Chondrocyte (in vitro differentiated cells): ENCODE data around the gene UBE2QL1. TPM values are rescaled to one million over a fixed set of nuclear protein-coding genes. Genes with fewer than 3 reads are reported as not detected.

Source experiments
- DNase-seq: peaks from one replicate; pipeline ENCODE4 v3.0.0; 2021; ENCODE audit warnings: mixed read lengths, low spot score
- H3K27ac Mint-ChIP-seq: one replicate; pipeline ENCODE4 v1.8.0; 2021; ENCODE audit warnings: mild to moderate bottlenecking, moderate library complexity, mixed read lengths; ENCODE audit not compliant: unreplicated experiment
- H3K27me3 Mint-ChIP-seq: 2 replicates; pipeline ENCODE4 v1.8.0; 2021; ENCODE audit warnings: low read depth, mixed read lengths
- H3K36me3 Mint-ChIP-seq: 2 replicates; pipeline ENCODE4 v1.8.0; 2021; ENCODE audit warnings: low read depth, mixed read lengths
- H3K4me1 Mint-ChIP-seq: 2 replicates; pipeline ENCODE4 v1.8.0; 2021; ENCODE audit warnings: low read depth, mild to moderate bottlenecking, mixed read lengths
- H3K4me3 Mint-ChIP-seq: one replicate; pipeline ENCODE4 v1.8.0; 2021; ENCODE audit warnings: mild to moderate bottlenecking, moderate library complexity, mixed read lengths; ENCODE audit not compliant: unreplicated experiment
- H3K9me3 Mint-ChIP-seq: 2 replicates; pipeline ENCODE4 v1.8.0; 2021; ENCODE audit warnings: low read depth, mixed read lengths
- CTCF ChIP-seq: fragments of 200-600 bp; sonication (generic); IDR thresholded peaks from 2 replicates; pipeline ENCODE4 v1.5.0; 2021; ENCODE audit warnings: antibody characterized with exemption, mild to moderate bottlenecking, moderate library complexity
- total RNA-seq: library from RNA; stranded (reverse); gene quantifications from 3 replicates; pipeline ENCODE4 v1.2.1, GENCODE V29; 2021

Gene UBE2QL1
- total RNA-seq, 1 donor from 2014 or later = 0.17 TPM

GRCh38 chr5:6542421-6543345 is 94.0 kb downstream of the UBE2QL1 start:
- no peak for DNase-seq
- no peaks in the 10 kb centered on the region for H3K9me3 Mint-ChIP-seq
- peaks cover 11% of the 10 kb centered on the region for H3K27me3 Mint-ChIP-seq
- H3K36me3 Mint-ChIP-seq = no peaks in the 10 kb centered on the region
- H3K27ac Mint-ChIP-seq = no peak overlapping the region
- peaks cover 10% of the 10 kb centered on the region for H3K4me1 Mint-ChIP-seq
- H3K4me3 Mint-ChIP-seq = no peak overlapping the region
- TF ChIP-seq CTCF = no peak

GRCh38 chr5:6543346-6543730 is 94.7 kb downstream of the UBE2QL1 start:
- no peaks in the 10 kb centered on the region for H3K36me3 Mint-ChIP-seq

GRCh38 chr5:6543830-6544560 is 95.3 kb downstream of the UBE2QL1 start:
- no peak for TF ChIP-seq CTCF
- Mint-ChIP-seq H3K27me3 (peaks cover 14% of the 10 kb centered on the region), H3K27ac (no peak overlapping the region), H3K36me3 (no peaks in the 10 kb centered on the region), H3K9me3 (no peaks in the 10 kb centered on the region), H3K4me3 (no peak overlapping the region), H3K4me1 (peaks cover 10% of the 10 kb centered on the region)
- DNase-seq = no peak

More at GRCh38 chr5:6543346-6543730, 94.7 kb downstream of the UBE2QL1 start:
- peaks cover 10% of the 10 kb centered on the region for H3K4me1 Mint-ChIP-seq
- no peak for TF ChIP-seq CTCF
- no peak overlapping the region for H3K4me3 Mint-ChIP-seq
- H3K27ac Mint-ChIP-seq = no peak overlapping the region
- DNase-seq = no peak
- H3K9me3 Mint-ChIP-seq = no peaks in the 10 kb centered on the region
- H3K27me3 Mint-ChIP-seq = peaks cover 12% of the 10 kb centered on the region

Other genes with a start within 250 kb of the UBE2QL1 start
- 25.1 to 34.9 TPM (median 34.6 TPM) in 3 replicates for gene MED10, start 70.3 kb upstream of the UBE2QL1 start, total RNA-seq
- 45.0 to 50.4 TPM (median 48.7 TPM) in 3 replicates for gene NSUN2, start 184.2 kb downstream of the UBE2QL1 start, total RNA-seq
- gene SRD5A1, start 184.6 kb downstream of the UBE2QL1 start, total RNA-seq = 21.4 to 34.8 TPM (median 32.3 TPM) in 3 replicates